Muscle of back (tissue), 11 donors: ENCODE results near the gene TNFRSF8. TPM values are rescaled to one million over a fixed set of nuclear protein-coding genes. Genes with fewer than 3 reads are reported as not detected.

ENCODE experiments used
- DNase-seq, 3 donors: peaks; one replicate each; pipeline versions ENCODE4 v3.0.0 to v3.0.0-alpha.2; 2013
- polyA plus RNA-seq, 10 donors: library from polyadenylated mRNA; unstranded; fragments of 120-200 nt; gene quantifications; one replicate each; pipeline ENCODE4 v1.2.1, GENCODE V29; 2013; ENCODE audit not compliant: insufficient read length in 10 of 10

The TNFRSF8 gene
- polyA plus RNA-seq, 10 donors, result 0.11 to 0.33 (median 0.21) TPM

GRCh38 chr1:12153181-12153785, 90.2 kb downstream of the TNFRSF8 start:
- DNase-seq, result peak in 2 of 3 donors; percentile 34 to 56

DNA sequence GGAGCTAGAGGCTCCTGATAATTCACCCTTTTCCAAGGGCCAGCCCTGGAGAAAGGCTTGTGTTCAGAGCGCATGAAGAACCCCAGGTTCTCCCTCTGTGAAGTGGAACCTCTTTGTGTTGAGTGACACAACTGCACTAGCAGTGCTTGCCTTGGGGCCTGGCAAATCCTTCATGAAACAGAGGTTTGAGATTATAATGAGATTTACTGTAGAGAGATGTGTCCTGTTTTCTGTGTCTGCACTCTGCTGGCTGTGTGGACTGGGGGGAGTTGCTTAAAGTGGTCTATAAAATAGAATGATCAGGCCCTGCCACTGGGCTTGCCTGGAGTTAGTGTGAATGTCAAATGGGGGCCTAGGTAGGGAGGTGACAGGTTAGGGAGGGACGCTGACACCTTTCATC, 92.2 kb downstream of the TNFRSF8 start:
- DNase-seq, result no peak

- DNase-seq, result no peak
Measured at GRCh38 chr1:12157366-12158231, 94.5 kb downstream of the TNFRSF8 start.

DNA sequence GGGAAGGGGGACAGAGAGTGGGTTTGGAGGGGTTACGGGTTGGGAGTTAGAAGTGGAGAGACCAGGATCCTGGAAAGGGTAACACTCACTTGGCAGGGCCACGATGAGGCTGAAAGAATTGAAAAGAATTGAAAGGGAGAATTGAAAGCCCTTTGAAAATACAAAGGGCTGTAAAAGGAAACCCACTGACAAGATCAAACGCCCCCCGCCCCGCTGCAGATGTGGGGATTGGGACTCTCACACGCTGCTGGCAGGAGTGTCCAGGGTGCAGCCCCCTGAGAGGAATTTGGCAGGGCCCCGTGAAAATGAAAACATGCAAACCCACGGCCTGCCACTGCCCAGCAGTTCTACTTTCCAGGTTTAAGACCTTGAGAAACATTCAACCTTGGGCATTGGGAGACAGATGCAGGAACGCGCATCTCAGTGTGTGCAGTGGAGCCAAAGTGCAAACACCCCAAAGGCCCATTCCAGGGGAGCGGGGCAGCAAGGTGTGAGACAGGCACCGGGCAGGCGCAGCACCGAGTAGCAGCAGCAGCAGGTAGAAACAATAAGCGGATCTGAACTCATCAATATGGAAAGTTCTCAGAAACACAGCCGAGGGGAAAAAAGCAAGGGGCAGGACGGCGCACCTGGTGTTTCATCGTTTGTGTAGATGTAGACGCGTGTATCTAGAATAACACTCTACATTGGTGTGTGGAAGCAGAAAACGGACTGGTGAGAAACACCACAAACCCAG, 95.4 kb downstream of the TNFRSF8 start:
- no peak for DNase-seq

DNA sequence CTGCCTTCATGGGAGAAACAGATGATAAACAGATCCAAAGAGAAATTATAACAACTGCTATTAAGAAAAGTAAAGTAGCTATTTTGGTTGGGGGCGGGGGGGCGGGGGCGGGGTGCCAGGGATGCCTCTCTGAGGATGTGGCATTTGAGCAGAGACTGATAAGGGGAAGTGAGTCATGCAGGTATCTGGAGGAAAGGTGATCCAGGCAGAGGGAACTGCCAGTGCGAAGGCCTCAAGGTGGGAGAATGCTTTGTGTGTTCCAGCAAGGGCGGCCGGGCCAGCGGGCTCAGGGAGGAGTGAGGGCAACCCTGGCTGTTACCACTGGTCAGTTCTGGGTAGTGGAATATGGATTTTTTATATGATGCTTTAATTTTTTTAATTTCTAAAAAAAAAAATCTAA, 96.7 kb downstream of the TNFRSF8 start:
- DNase-seq, result no peak

GRCh38 chr1:12161324-12161661, 98.2 kb downstream of the TNFRSF8 start:
- DNase-seq, result no peak

DNA sequence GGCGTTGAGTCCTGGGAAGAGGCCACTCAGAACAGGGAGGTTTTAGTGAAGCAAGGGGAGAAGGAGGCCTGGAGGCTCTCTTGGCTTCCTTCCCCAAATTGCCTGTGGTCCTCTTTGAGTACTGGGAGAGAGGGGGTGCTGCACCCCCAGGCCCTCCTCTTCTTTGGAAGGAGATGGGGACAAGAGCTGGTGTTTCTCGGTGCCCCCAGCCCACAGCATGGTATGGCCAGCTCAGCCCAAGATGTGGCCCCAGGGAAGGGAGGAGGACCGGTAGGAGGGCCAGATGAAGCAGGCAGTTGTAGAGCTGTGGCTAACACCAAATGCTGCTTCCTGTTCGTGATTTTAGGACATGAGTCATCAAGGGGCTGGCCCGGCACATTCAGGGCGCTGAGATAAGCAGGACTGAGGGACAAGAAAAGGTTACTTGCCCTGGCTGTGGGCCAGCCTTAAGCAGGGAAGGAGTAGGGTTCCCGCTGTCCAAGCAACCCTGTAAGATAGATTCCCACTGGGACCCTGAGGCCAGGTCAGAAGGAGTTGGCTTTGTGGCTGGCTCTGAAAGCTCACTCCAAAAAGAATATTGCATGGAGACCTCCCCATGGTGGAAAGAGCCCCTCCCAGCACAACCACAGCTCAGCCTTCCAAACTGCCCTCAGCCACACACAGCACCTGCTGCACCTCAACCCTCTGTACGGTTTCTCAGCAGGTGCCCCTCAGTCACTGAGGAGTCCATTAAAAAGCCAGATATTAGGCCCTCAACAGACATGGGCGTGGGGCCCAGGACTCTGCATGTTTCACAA, 98.8 kb downstream of the TNFRSF8 start:
- peak; percentile 51 to 78 (median 64) for DNase-seq

GRCh38 chr1:12162459-12163137, 99.5 kb downstream of the TNFRSF8 start:
- no peak for DNase-seq

- no peak for DNase-seq
Measured at GRCh38 chr1:12163210-12163609, 100.1 kb downstream of the TNFRSF8 start.

GRCh38 chr1:12164210-12164609, 101.1 kb downstream of the TNFRSF8 start:
- no peak for DNase-seq

DNA sequence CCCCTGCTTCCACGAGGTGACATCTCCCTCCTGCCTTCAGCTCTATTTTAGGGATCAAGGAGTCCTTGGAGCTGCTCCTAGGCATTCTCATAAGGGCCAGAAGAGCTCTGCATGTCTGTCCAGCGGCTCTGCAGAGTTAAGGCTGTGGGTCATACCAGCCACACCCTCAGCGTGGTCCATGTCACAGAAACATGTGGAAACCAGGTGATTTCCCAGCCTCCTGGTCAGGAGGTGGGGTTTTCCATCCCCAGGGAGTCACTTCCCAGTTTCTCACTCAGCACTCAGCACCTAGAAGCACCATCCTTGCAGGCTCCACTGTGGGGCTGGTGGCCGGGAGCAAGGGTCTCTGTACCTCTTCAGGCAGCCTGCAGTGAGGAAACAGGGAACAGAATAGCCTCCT, 102.2 kb downstream of the TNFRSF8 start:
- no peak for DNase-seq

DNA sequence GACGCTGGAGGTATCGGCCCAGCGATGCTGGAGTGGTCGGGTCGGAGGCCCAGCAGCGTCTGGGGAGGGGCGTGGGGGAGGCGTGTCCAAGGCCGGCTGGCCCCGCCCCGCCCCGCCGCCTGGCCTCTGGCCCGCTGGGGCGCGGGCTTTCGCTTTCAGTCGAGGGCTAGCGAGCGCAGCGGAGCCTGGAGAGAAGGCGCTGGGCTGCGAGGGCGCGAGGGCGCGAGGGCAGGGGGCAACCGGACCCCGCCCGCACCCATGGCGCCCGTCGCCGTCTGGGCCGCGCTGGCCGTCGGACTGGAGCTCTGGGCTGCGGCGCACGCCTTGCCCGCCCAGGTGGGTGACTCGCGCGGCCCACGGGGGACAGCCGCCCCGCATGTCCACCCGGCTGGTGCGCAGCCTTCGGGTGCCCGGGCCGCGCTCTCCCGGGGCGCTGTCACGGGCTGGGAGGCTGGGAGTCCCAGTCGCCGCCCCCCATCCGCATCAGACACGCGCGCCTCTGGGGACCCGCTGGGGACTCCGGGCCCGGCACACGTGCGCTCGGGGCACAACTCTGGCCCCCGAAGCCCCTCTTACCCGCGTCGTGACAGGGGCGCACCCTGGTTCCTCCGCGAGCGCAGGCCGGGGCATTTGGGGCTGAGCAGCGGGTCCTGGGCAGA, 103.9 kb downstream of the TNFRSF8 start, which contains the start of gene TNFRSF1B:
TSS of gene TNFRSF1B (plus strand) at position 158 of the 659 bp plus-strand sequence. CDS start at position 259, 101 bp downstream.
- peak in 2 of 3 donors; percentile 61 to 83 for DNase-seq

DNA sequence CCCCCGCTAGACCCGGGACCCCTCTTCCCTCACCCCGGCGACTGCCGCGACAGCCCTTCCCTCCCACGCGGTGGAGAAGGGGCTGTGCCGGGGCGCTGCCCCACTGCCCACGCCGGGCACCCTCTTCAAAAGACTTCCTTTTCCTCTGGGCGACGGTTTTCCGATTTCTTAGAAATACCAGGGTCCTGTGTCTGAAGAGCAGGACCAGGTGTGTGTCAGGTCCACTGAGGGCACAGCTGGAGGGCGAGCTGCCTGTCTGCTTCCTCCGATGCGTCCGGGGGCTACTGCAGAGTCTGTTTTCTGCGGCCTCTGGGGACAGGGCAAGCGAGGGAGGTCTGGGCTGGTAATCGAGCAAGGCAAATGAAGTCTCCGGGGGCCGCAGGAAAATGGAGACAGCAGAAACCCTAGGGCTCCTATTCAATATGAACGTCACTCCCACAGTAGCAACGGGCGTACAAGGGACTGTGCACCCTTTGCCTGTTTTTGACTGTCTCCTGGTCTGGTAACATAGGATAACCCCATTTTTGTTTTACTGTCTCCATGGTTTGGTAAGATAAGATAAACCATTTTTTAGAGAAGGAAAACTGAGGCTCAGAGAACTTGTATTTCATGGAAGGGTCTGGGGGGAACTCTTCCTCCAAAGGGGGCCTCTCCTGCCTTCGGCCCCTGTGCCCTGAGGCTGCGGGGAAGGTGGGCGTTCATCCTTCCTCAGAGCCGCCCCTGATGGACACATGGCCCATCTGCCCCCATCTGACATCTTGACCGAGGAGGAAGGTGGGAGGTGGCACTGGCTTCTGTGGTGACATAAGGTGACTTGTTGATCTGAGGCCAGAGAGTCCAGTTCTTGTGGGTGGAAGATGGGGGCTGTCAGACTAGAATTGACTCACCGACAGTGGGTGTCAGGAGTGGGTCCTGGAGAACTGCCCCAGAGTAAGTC, 104.7 kb downstream of the TNFRSF8 start:
- DNase-seq, result no peak

- no peak for DNase-seq
Measured at GRCh38 chr1:12168451-12169160, 105.5 kb downstream of the TNFRSF8 start.

DNA sequence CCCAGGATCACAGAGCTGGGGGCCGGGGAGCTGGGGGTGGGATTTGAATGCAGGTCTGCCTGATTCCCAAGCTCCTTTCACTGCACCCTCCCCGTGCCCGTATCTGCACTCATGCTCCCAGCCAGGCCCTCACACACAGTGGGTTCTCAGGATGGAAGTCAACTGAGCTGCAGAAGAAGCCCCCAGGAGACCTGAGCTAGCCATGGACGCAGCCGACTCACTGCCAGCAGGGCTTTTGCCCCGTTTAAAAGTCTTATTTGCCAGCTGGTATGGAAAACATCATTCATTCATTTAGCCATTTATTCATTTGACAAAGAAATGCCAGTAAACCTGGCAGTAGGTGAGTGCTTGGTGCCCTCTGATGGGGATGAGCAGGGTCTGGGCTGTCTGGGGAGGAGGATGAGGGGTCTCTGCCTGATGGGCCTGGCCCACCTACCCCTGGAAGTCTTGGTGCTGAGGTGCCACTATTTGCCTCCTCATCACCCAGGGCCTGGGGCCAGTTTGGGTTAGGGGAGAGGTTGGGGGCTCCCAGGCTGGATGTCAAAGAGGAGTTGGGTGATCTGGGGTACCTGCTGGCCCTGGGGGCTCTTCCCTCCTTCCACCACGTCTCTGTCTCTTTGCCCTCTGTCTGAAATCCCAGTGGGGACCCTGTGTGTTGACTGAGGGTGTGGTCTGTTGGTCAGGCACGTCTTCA, 106.5 kb downstream of the TNFRSF8 start:
- no peak for DNase-seq

DNA sequence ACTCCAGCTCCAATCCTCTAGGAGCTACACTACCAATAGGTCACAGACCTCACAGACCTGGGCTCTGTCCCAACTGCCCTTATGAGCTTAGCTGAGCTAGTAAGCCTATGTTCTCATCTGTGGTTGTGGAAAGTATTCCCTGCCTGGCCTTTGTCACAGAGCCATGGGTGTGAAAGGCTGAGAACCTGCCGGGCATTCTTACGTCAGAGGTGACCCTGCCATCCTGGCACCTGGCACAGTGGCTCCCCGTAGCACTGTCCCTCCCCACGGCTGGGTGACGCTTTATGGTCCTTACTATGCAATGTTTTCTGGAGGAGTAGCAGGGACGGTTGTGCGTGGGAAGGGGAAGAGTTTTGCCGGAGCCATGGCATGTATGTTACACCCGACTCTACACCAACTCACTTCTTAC, 107.2 kb downstream of the TNFRSF8 start:
- DNase-seq, result no peak

GRCh38 chr1:12171206-12172041, 108.3 kb downstream of the TNFRSF8 start:
- DNase-seq, result no peak
